Kidney (tissue), 14 donors: ENCODE data around the gene FBXL14. TPM values are rescaled to one million over a fixed set of nuclear protein-coding genes. Genes with fewer than 3 reads are reported as not detected.

ENCODE experiments used
- DNase-seq, 5 donors: peaks; one replicate each; pipeline ENCODE4 v3.0.0-alpha.2; 2013 to 2020
- FAIRE-seq: peaks from 2 replicates; lab custom pipeline; 2012; peaks lifted over from hg19 to GRCh38; lab: Jason Lieb, UNC
- H3K27ac ChIP-seq, 2 donors: one replicate each; pipeline ENCODE4 v1.7.0; 2013; ENCODE audit warnings: low read depth in 2 of 2, low read length in 2 of 2, inconsistent platforms in 1 of 2
- H3K27me3 ChIP-seq: one replicate; pipeline ENCODE4 v1.7.1; 2013; ENCODE audit warnings: low read length, inconsistent platforms; ENCODE audit not compliant: control insufficient read depth, insufficient read depth
- H3K36me3 ChIP-seq, 3 donors: one replicate each; pipeline versions ENCODE4 v1.7.0 to v1.7.1; 2013; ENCODE audit warnings: low read length in 3 of 3, control low read depth in 1 of 3, inconsistent platforms in 1 of 3; ENCODE audit not compliant: insufficient read depth in 3 of 3, control insufficient read depth in 2 of 3
- H3K4me1 ChIP-seq, 3 donors: one replicate each; pipeline versions ENCODE4 v1.7.0 to v1.7.1; 2013; ENCODE audit warnings: low read length in 3 of 3, inconsistent platforms in 1 of 3, low read depth in 1 of 3; ENCODE audit not compliant: control insufficient read depth in 2 of 3, insufficient read depth in 2 of 3
- H3K4me3 ChIP-seq, 3 donors: one replicate each; pipeline versions ENCODE4 v1.7.0 to v1.8.1; 2013; ENCODE audit warnings: low read length in 3 of 3, control low read depth in 1 of 3, inconsistent platforms in 1 of 3
- H3K9ac ChIP-seq, 3 donors: one replicate each; pipeline versions ENCODE4 v1.7.0 to v1.7.1; 2013; ENCODE audit warnings: low read length in 3 of 3, control low read depth in 1 of 3, inconsistent platforms in 1 of 3
- H3K9me3 ChIP-seq, 3 donors: one replicate each; pipeline versions ENCODE4 v1.7.0 to v1.7.1; 2013; ENCODE audit warnings: low read length in 3 of 3, control low read depth in 1 of 3, inconsistent platforms in 1 of 3; ENCODE audit not compliant: control insufficient read depth in 2 of 3, insufficient read depth in 1 of 3
- intact Hi-C: fragments of 100-400 bp; cut with DNase I; formaldehyde crosslinking; loops from one replicate; pipeline ENCODE4 v1.11.1; 2022
- polyA plus RNA-seq: library from polyadenylated mRNA; stranded (reverse); fragments of 350-450 nt; fragmentation: Illumina TruSeq; extraction: RNeasy Lipid Tissue Mini Kit (QIAGEN cat#74804); gene quantifications from one replicate; pipeline ENCODE4 v1.2.3, GENCODE V29; 2014; ENCODE audit warnings: low read depth, low replicate concordance; ENCODE audit not compliant: insufficient read depth
- total RNA-seq: library from RNA; stranded (reverse); fragmentation: NEBNext Ultra II Directional; extraction: Animal tissue kit (Norgen Biotek cat#: 25700); gene quantifications from one replicate; pipeline ENCODE4 v1.2.1, GENCODE V29; 2021
- TF ChIP-seq, protein P1 (sequence below): IDR thresholded peaks from 3 replicates; pipeline ENCODE4 v1.5.1; 2012; ENCODE audit warnings: mild to moderate bottlenecking, moderate library complexity, borderline replicate concordance; ENCODE audit not compliant: insufficient read depth; ENCODE audit errors: extremely low read depth
- donor health status: control.
- donor health status: control.
- donor health status: control.
- donor health status: control.
- donor health status: control.
- donor health status: DM: yes; HTN: yes; CAD: no.
- donor health status: Normal renal cell carcinoma (clear cell type).

The FBXL14 gene
- total and polyA plus RNA-seq, 2 donors from 2014 or later, result 5.3 to 17.9 TPM

DNA sequence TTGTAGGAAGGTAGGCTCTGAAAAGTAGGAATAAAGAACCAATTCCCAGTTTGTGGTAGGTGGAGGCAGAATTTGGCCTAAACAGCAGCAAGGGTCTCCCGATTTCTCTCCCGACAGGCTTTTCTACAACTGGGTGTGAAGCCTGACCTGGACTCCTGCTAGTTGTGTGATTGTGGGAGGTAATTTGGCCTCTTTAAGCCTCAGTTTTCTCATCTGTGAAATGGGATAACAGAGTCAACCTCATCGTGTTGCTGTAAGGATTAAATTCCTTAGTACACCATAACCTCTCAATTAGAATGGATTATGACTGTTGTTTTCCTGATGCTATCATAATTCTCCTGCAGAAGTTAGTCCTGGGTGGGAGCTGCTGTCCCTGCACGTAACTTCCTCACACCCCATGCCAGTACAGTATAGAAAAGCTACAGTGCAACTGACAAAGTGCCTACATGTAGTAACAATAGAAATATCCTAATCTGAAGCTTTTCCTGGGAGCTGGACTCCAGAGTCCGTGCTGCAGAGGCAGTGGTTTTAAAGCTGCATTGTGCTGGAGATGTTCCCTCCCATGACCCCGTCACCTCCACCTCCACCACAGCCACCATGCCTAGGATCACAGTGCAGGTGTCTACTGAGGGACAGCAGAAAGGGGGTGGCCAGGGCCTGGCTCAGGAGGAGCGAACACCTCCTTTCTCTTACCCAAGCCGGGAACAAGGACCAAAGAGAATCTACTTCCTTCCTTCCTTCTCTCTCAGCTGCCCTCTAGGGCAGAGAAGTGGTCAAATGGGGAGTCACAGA is 76.5 kb downstream of the FBXL14 start:
- Histone ChIP-seq H3K4me1 (peaks cover 0 to 4% (median 0%) of the 10 kb centered on the region in 3 donors), H3K36me3 (no peaks in the 10 kb centered on the region), H3K27ac (no peak overlapping the region), H3K27me3 (no peaks in the 10 kb centered on the region), H3K9ac (no peak overlapping the region), H3K9me3 (peaks cover 0 to 5% (median 0%) of the 10 kb centered on the region in 3 donors), H3K4me3 (no peak overlapping the region)
- intact Hi-C loops, result no loop called here
- DNase-seq, result no peak
- TF ChIP-seq, protein P1, sequence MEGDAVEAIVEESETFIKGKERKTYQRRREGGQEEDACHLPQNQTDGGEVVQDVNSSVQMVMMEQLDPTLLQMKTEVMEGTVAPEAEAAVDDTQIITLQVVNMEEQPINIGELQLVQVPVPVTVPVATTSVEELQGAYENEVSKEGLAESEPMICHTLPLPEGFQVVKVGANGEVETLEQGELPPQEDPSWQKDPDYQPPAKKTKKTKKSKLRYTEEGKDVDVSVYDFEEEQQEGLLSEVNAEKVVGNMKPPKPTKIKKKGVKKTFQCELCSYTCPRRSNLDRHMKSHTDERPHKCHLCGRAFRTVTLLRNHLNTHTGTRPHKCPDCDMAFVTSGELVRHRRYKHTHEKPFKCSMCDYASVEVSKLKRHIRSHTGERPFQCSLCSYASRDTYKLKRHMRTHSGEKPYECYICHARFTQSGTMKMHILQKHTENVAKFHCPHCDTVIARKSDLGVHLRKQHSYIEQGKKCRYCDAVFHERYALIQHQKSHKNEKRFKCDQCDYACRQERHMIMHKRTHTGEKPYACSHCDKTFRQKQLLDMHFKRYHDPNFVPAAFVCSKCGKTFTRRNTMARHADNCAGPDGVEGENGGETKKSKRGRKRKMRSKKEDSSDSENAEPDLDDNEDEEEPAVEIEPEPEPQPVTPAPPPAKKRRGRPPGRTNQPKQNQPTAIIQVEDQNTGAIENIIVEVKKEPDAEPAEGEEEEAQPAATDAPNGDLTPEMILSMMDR, result no peak
- FAIRE-seq, result no peak

DNA sequence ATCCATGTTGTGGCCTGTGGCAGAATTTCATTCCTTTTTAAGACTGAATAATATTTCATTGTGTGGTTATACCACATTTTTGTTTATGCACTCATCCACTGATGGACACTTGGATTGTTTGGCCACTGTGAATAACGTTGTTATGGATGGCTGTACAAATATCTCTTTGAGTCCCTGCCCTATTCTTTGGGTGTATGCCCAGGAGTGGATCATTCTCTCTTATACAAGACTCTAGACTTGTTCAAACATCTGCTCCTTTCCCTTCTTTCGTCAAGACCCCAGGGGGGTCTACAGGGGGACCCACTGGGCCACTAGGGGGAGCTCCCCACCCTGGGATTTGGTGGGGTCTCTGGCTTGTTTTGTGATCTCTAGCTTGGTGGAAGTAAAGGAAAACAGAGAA is 77.4 kb downstream of the FBXL14 start:
- Histone ChIP-seq H3K4me3 (no peak overlapping the region), H3K9ac (no peak overlapping the region), H3K27me3 (no peaks in the 10 kb centered on the region), H3K4me1 (peaks cover 0 to 4% (median 0%) of the 10 kb centered on the region in 3 donors), H3K27ac (no peak overlapping the region), H3K36me3 (no peaks in the 10 kb centered on the region), H3K9me3 (peaks cover 0 to 5% (median 0%) of the 10 kb centered on the region in 3 donors)
- intact Hi-C loops, result no loop called here
- FAIRE-seq (no peak), DNase-seq (peak in 1 of 5 donors; percentile 33)
- TF ChIP-seq, protein P1, result no peak

Other genes with a start within 250 kb of the FBXL14 start
- 4.8 TPM for gene WNT5B, start 34.6 kb upstream of the FBXL14 start, total RNA-seq
- 3.4 TPM for gene WNT5B, start 34.6 kb upstream of the FBXL14 start, polyA plus RNA-seq
- 50.0 TPM for gene ADIPOR2, start 96.5 kb upstream of the FBXL14 start, total RNA-seq
- 26.7 TPM for gene ADIPOR2, start 96.5 kb upstream of the FBXL14 start, polyA plus RNA-seq
- not detected for gene LRTM2, start 226.0 kb upstream of the FBXL14 start, total RNA-seq
- not detected for gene LRTM2, start 226.0 kb upstream of the FBXL14 start, polyA plus RNA-seq